HG02798 (cell line): ENCODE data around the gene LGALS8.
"Not testable (repeated sequence)": the region's sequence is repeated elsewhere in the genome, so short reads cannot be mapped to it uniquely, and the experiment has no call there.

Source experiments
- ATAC-seq: cut with Tn5 transposase; IDR thresholded peaks from one replicate; pipeline ENCODE4 v1.9.1; 2021; ENCODE audit warnings: mild to moderate bottlenecking; ENCODE audit not compliant: unreplicated experiment, poor library complexity

The LGALS8 gene

DNA sequence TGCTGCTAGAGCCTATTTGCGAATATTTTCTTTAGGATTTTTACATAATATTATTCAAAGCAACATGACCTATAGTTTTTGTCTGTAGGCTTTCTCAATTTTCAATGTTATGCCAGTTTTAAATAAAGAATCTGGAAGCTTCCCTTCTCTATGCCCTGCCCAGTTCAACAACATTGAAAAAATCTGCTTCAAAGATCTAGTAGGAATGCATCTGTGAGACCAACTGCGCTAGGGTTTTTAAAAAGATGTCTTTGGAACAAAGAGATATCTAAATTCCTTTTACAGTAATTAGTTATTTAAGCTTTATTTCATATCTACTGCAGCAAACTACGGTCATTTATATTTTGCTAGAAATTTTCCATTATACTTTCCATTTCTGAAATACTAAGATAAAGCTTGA, 54.9 kb downstream of the LGALS8 start:
- ATAC-seq, result no peak

DNA sequence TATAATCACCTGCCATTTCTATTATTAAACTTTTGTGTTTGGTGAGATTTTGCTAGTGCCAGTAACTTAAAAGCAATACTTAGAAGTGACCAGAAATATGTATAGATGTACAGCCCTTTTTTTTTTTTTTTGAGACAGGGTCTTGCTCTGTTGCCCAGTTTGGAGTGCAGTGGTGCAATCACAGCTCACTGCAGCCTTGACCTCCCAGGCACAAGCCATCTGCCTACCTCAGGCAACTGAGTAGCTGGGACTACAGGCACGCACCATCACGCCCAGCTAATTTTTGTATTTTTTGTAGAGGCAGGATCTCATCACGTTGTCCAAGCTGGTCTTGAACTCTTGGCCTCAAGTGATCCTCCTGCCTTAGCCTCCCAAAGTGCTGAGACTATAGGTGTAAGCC, 56.6 kb downstream of the LGALS8 start:
- not testable (repeated sequence) for ATAC-seq

- ATAC-seq, result no peak
Observed at GRCh38 chr1:236581528-236581927, 57.7 kb downstream of the LGALS8 start.

GRCh38 chr1:236589531-236589930, 65.7 kb downstream of the LGALS8 start:
- no peak for ATAC-seq

DNA sequence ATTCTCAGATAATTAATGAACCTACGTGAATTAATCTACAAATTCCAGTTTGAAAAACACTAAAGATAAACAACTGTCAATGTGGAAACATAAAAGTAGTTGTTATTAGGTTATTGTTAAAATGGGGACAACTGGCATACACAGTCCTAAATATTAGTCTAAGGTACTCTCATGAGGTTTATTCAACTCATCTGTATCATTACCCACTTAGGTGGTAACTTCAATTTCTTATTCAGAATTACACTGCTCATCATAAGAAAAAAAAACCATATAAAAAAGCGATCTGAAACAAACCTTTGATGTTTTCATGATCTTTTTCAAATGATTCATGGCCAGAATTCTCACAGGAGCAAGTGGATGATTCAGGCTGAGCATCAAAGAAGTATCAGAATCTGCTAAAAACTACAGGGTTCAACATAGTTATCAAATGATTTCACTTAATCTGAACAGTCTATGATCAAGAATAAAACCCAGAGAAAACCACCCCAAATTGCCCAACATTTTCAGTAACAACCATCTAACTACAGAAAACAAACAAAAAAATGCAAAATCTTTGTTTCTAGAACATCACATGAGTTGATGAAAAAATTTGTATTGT, 66.9 kb downstream of the LGALS8 start:
- no peak for ATAC-seq

- no peak for ATAC-seq
Observed at GRCh38 chr1:236602171-236602570, 78.4 kb downstream of the LGALS8 start.
